RWPE1 (cell line): ENCODE results near the gene MT1X.
A peak's percentile ranks its signal among the peaks of the same experiment; 100 is the strongest.

ENCODE experiments used
- CTCF ChIA-PET: fragments of 350-600 bp; sonication (Branson Sonifier 250); formaldehyde crosslinking; extraction: SDS; loops from one replicate; lab custom pipeline; 2021; lab: Yijun Ruan, JAX
- POLR2A ChIA-PET: fragments of 400-600 bp; formaldehyde crosslinking; extraction: SDS; loops from one replicate; lab custom pipeline; 2020; ENCODE audit warnings: antibody characterized with exemption; ENCODE audit not compliant: low non-redundant PET; lab: Yijun Ruan, JAX
- DNase-seq: peaks from one replicate; pipeline ENCODE4 v3.0.0; 2012; ENCODE audit warnings: low spot score
- H3K27ac ChIP-seq: fragments of 450-650 bp; 2 replicates; pipeline ENCODE4 v1.5.1; 2017
- CTCF ChIP-seq: fragments of 450-650 bp; conservative IDR thresholded peaks from 2 replicates; pipeline ENCODE4 v1.5.1; 2017; ENCODE audit warnings: low read depth, mild to moderate bottlenecking

Gene MT1X

GRCh38 chr16:56649820-56650219, 32.5 kb upstream of the MT1X start:
- H3K27ac ChIP-seq = no peak overlapping the region
- no peak for TF ChIP-seq CTCF
- ChIA-PET CTCF (interaction anchor here (1.1 kb wide), 1 partner anchor 26 kb away, joined by 3 read pairs; no protein-coding TSS in a partner anchor), POLR2A (no interaction called here)
- DNase-seq = peak; percentile 58

- POLR2A ChIA-PET = no interaction called here
- no peak for TF ChIP-seq CTCF
- no peak within 1 kb of the TSS for H3K27ac ChIP-seq
- no peak for DNase-seq
- CTCF ChIA-PET = no interaction called here
These were observed 30.7 kb upstream of the MT1X start, which contains the start of gene MT1B for GRCh38 chr16:56651586-56651985. TSS of gene MT1B (plus strand) at chr16:56651886. CDS start at chr16:56651954, 68 bp downstream.

- H3K27ac ChIP-seq = no peak overlapping the region
- TF ChIP-seq CTCF = no peak
- no peak for DNase-seq
- CTCF ChIA-PET = no interaction called here
- POLR2A ChIA-PET = no interaction called here
These were observed 29.7 kb upstream of the MT1X start for GRCh38 chr16:56652600-56652999.

GRCh38 chr16:56653218-56653617, 29.1 kb upstream of the MT1X start:
- no peak overlapping the region for H3K27ac ChIP-seq
- POLR2A ChIA-PET = no interaction called here
- CTCF ChIA-PET = no interaction called here
- DNase-seq = no peak
- TF ChIP-seq CTCF = no peak

GRCh38 chr16:56657555-56658326, 24.5 kb upstream of the MT1X start, which contains the start of gene MT1F:
TSS of gene MT1F (plus strand) at chr16:56657959. CDS start at chr16:56658059, 100 bp downstream.
- no peak for TF ChIP-seq CTCF
- POLR2A ChIA-PET = no interaction called here
- peak within 1 kb of the TSS; percentile 71 for H3K27ac ChIP-seq
- CTCF ChIA-PET = no interaction called here
- DNase-seq = peak; percentile 91

- ChIA-PET CTCF (no interaction called here), POLR2A (no interaction called here)
- TF ChIP-seq CTCF = no peak
- no peak for DNase-seq
- peak overlapping the region; percentile 71 for H3K27ac ChIP-seq
These were observed 23.9 kb upstream of the MT1X start for GRCh38 chr16:56658327-56658875.
